Skeletal muscle tissue (tissue), 4 donors: ENCODE results near the gene ERG. TPM values are rescaled to one million over a fixed set of nuclear protein-coding genes. Genes with fewer than 3 reads are reported as not detected.

Experiments
- H3K27ac ChIP-seq: one replicate; pipeline ENCODE4 v1.7.0; 2013; ENCODE audit warnings: mild to moderate bottlenecking, low read depth, low read length, inconsistent platforms
- H3K27me3 ChIP-seq, 3 donors: one replicate each; pipeline ENCODE4 v1.7.0; 2013; ENCODE audit warnings: low read length in 3 of 3; ENCODE audit not compliant: control insufficient read depth in 3 of 3, insufficient read depth in 3 of 3
- H3K36me3 ChIP-seq, 3 donors: one replicate each; pipeline ENCODE4 v1.7.0; 2013; ENCODE audit warnings: low read length in 3 of 3; ENCODE audit not compliant: control insufficient read depth in 3 of 3, insufficient read depth in 3 of 3
- H3K4me1 ChIP-seq, 3 donors: one replicate each; pipeline ENCODE4 v1.7.0; 2013; ENCODE audit warnings: low read length in 3 of 3, mild to moderate bottlenecking in 3 of 3; ENCODE audit not compliant: control insufficient read depth in 3 of 3, insufficient read depth in 3 of 3
- H3K4me3 ChIP-seq, 3 donors: one replicate each; pipeline ENCODE4 v1.7.0; 2013; ENCODE audit warnings: low read length in 3 of 3
- H3K9ac ChIP-seq, 3 donors: one replicate each; pipeline ENCODE4 v1.7.0; 2013; ENCODE audit warnings: low read length in 3 of 3, mild to moderate bottlenecking in 3 of 3, moderate library complexity in 2 of 3, low read depth in 1 of 3
- H3K9me3 ChIP-seq, 3 donors: one replicate each; pipeline ENCODE4 v1.7.0; 2013; ENCODE audit warnings: low read length in 3 of 3; ENCODE audit not compliant: control insufficient read depth in 3 of 3
- total RNA-seq: library from RNA; depleted of rRNA; stranded (reverse); fragments of >200 nt; gene quantifications from one replicate; pipeline ENCODE4 v1.2.3, GENCODE V29; 2014
- donor health status: Osteomylitis.

Gene ERG
- total RNA-seq, 1 donor from 2014 or later: 4.7 TPM

- Histone ChIP-seq H3K27me3 (no peaks in the 10 kb centered on the region), H3K4me3 (no peak overlapping the region), H3K4me1 (peaks cover 0 to under 1% (median 0%) of the 10 kb centered on the region in 3 donors), H3K36me3 (no peaks in the 10 kb centered on the region), H3K9ac (no peak overlapping the region), H3K9me3 (no peaks in the 10 kb centered on the region), H3K27ac (no peak overlapping the region)
These were observed 109.0 kb downstream of the ERG start for GRCh38 chr21:38389354-38389676.

- H3K4me1 ChIP-seq: peaks cover 0 to 4% (median 0%) of the 10 kb centered on the region in 3 donors
- H3K9ac ChIP-seq: no peak overlapping the region
- H3K27ac ChIP-seq: no peak overlapping the region
- H3K9me3 ChIP-seq: no peaks in the 10 kb centered on the region
- no peak overlapping the region for H3K4me3 ChIP-seq
- peaks cover 0 to 5% (median 3%) of the 10 kb centered on the region in 3 donors for H3K27me3 ChIP-seq
- H3K36me3 ChIP-seq: no peaks in the 10 kb centered on the region
These were observed 109.5 kb downstream of the ERG start for GRCh38 chr21:38388647-38389353.

- H3K27ac ChIP-seq: no peak overlapping the region
- no peaks in the 10 kb centered on the region for H3K36me3 ChIP-seq
These were observed 110.1 kb downstream of the ERG start for GRCh38 chr21:38388203-38388602.

GRCh38 chr21:38386967-38387366 lies 111.3 kb downstream of the ERG start:
- Histone ChIP-seq H3K9me3 (no peaks in the 10 kb centered on the region), H3K36me3 (no peaks in the 10 kb centered on the region), H3K4me3 (no peak overlapping the region), H3K27ac (no peak overlapping the region), H3K9ac (no peak overlapping the region), H3K27me3 (peaks cover 0 to 8% (median 5%) of the 10 kb centered on the region in 3 donors), H3K4me1 (peaks cover 0 to 4% (median 0%) of the 10 kb centered on the region in 3 donors)

More at GRCh38 chr21:38388203-38388602, 110.1 kb downstream of the ERG start:
- Histone ChIP-seq H3K27me3 (peaks cover 0 to 8% (median 5%) of the 10 kb centered on the region in 3 donors), H3K4me3 (no peak overlapping the region), H3K4me1 (peaks cover 0 to 4% (median 0%) of the 10 kb centered on the region in 3 donors), H3K9me3 (no peaks in the 10 kb centered on the region), H3K9ac (no peak overlapping the region)

GRCh38 chr21:38385427-38386175 lies 112.7 kb downstream of the ERG start:
- Histone ChIP-seq H3K4me3 (no peak overlapping the region), H3K9ac (no peak overlapping the region), H3K36me3 (no peaks in the 10 kb centered on the region), H3K27ac (no peak overlapping the region), H3K4me1 (peaks cover 0 to 4% (median 0%) of the 10 kb centered on the region in 3 donors), H3K9me3 (no peaks in the 10 kb centered on the region), H3K27me3 (peaks cover 0 to 8% (median 5%) of the 10 kb centered on the region in 3 donors)

GRCh38 chr21:38384675-38385426 lies 113.4 kb downstream of the ERG start:
- Histone ChIP-seq H3K27me3 (peaks cover 0 to 8% (median 5%) of the 10 kb centered on the region in 3 donors), H3K4me3 (no peak overlapping the region), H3K9ac (no peak overlapping the region), H3K4me1 (peaks cover 0 to 4% (median 0%) of the 10 kb centered on the region in 3 donors), H3K36me3 (no peaks in the 10 kb centered on the region), H3K9me3 (no peaks in the 10 kb centered on the region), H3K27ac (no peak overlapping the region)

GRCh38 chr21:38384238-38384560 lies 114.1 kb downstream of the ERG start:
- Histone ChIP-seq H3K4me1 (peaks cover 0 to 4% (median 0%) of the 10 kb centered on the region in 3 donors), H3K9me3 (no peaks in the 10 kb centered on the region), H3K27me3 (peaks cover 0 to 8% (median 5%) of the 10 kb centered on the region in 3 donors), H3K9ac (no peak overlapping the region), H3K36me3 (no peaks in the 10 kb centered on the region), H3K4me3 (no peak overlapping the region), H3K27ac (no peak overlapping the region)

- no peak overlapping the region for H3K27ac ChIP-seq
These were observed 114.7 kb downstream of the ERG start for GRCh38 chr21:38383411-38384237.

GRCh38 chr21:38380481-38381137 lies 117.7 kb downstream of the ERG start:
- Histone ChIP-seq H3K27me3 (peaks cover 0 to 10% (median 5%) of the 10 kb centered on the region in 3 donors), H3K9ac (no peak overlapping the region), H3K4me1 (peaks cover 0 to 4% (median 0%) of the 10 kb centered on the region in 3 donors), H3K9me3 (no peaks in the 10 kb centered on the region), H3K27ac (no peak overlapping the region), H3K36me3 (no peaks in the 10 kb centered on the region), H3K4me3 (no peak overlapping the region)

More at GRCh38 chr21:38383411-38384237, 114.7 kb downstream of the ERG start:
- H3K4me3 ChIP-seq: no peak overlapping the region
- peaks cover 0 to 4% (median 0%) of the 10 kb centered on the region in 3 donors for H3K4me1 ChIP-seq
- H3K9ac ChIP-seq: no peak overlapping the region
- no peaks in the 10 kb centered on the region for H3K9me3 ChIP-seq
- H3K36me3 ChIP-seq: no peaks in the 10 kb centered on the region
- H3K27me3 ChIP-seq: peaks cover 0 to 8% (median 5%) of the 10 kb centered on the region in 3 donors
